Measurements from ENCODE around the gene HCFC1. TPM values are rescaled to one million over a fixed set of nuclear protein-coding genes. Genes with fewer than 3 reads are reported as not detected.

The HCFC1 gene
- total RNA-seq, 1 experiment from 2014 or later: 95.6 TPM

DNA sequence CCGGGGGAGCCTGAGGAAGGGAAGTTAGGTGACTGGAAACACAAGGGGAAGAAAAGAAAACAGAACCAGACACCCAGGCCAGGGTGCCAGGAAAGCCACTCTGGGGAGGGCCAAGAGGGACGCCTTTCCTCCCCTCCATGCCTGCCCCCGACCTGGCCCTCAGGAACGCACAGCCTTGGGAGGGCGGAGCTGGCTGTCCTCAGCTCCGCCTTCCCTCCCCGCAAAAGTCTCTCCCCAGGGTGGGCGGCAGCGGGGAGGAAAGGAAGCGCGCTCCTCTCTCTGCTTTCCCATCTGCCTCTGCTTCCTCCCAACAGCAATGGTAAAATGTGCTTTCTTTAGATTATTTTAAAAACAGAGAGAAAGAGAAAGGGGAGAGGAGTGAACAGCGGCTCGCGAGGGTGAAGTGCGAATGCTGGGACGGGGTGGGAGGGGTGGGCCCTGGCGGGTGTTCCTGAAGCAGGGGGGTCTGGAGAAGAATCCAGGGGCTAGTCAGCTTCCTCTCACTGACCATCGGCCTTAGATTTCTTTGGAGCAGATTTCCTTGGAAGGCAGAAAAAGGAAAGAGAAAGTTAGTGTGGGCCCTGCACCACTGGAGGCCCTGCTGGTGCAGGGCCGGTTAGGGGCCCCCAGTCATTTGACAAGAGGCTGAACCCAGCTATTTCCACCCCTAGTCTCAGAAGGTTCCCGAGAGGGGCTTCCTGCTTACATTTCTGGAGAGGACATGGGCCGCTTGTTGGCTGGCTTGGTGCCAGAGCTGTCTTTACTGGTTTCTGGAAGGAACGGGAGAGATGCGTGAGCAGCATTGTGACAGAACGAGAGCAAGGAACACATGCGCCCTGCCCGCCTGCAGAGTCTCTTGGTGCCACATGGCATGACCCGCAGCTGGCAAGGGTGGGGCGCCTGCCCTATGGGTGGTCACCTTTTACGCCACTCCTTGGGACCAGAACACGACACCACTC lies 22.5 kb downstream of the HCFC1 start:
- BruUV-seq (replicated peaks): no TSS peak
- CTCF ChIA-PET: interaction anchor here (0.8 kb wide), 1 partner anchor 18 kb away, joined by 3 read pairs; no protein-coding TSS in a partner anchor
- Mint-ChIP-seq H3K27me3 (ENCODE audit: insufficient read depth, unreplicated experiment) (no peaks in the 10 kb centered on the region), H3K27ac (ENCODE audit: unreplicated experiment) (no peak overlapping the region), H3K4me3 (ENCODE audit: unreplicated experiment) (no peak overlapping the region), H3K36me3 (ENCODE audit: insufficient read depth, unreplicated experiment) (peaks cover 71% of the 10 kb centered on the region), H3K4me1 (ENCODE audit: low read depth, unreplicated experiment) (no peaks in the 10 kb centered on the region), H3K9me3 (ENCODE audit: unreplicated experiment) (no peaks in the 10 kb centered on the region)
- intact Hi-C loops (cut with micrococcal nuclease; ENCODE audit: unreplicated experiment): no loop called here
- POLR2A ChIA-PET: no interaction called here
- no peak overlapping the region for H3K4me3 ChIP-seq (ENCODE audit: low read depth, low read length)
- no peaks in the 10 kb centered on the region for H3K4me1 ChIP-seq
- TF ChIP-seq CTCF (IDR thresholded peaks at IDR 0.05; ENCODE audit: insufficient read depth in 1 of 2, low read depth in 1 of 2, low read length in 1 of 2, severe bottlenecking in 1 of 2, unreplicated experiment in 1 of 2): no peak
- no peak for DNase-seq
- no peaks in the 10 kb centered on the region; the same call in 1 of the 2 replicates for H3K36me3 ChIP-seq (ENCODE audit: control insufficient read depth, insufficient read depth, low read length)
- H3K9me3 ChIP-seq: no peaks in the 10 kb centered on the region
- H3K27me3 ChIP-seq (replicated peaks; ENCODE audit: control insufficient read depth, insufficient read depth, low read length): no peaks in the 10 kb centered on the region

DNA sequence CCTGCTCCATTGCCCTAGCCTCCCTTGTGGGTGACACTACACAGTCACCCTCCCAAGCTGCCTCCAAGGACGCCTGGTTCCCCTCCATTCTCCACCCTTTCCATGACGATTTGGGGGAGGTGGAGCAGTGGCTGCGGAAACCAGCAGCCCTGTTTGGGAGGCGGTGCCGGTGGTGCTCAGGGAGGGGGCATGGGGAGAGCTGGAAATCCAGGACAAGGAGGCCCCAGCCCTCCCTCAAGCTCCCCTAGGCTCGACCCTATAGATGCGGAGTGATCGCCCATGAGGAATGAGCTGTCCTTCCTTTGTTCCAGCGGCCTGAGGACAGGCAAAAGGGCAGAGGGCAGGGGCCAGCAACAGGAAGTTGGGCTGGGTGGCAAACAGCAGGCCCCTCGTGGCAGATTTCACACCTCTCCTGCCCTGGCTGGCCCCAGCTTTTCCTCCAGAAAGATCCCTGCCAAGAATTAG lies 23.6 kb downstream of the HCFC1 start:
- H3K4me3 Mint-ChIP-seq (ENCODE audit: unreplicated experiment): no peak overlapping the region
- no peak for DNase-seq
- H3K4me1 Mint-ChIP-seq (ENCODE audit: low read depth, unreplicated experiment): no peaks in the 10 kb centered on the region
- Histone ChIP-seq H3K4me1 (no peaks in the 10 kb centered on the region), H3K9me3 (no peaks in the 10 kb centered on the region), H3K4me3 (ENCODE audit: low read depth, low read length) (no peak overlapping the region), H3K36me3 (ENCODE audit: control insufficient read depth, insufficient read depth, low read length) (no peaks in the 10 kb centered on the region; the same call in 1 of the 2 replicates), H3K27me3 (replicated peaks; ENCODE audit: control insufficient read depth, insufficient read depth, low read length) (no peaks in the 10 kb centered on the region)
- H3K27me3 Mint-ChIP-seq (ENCODE audit: insufficient read depth, unreplicated experiment): no peaks in the 10 kb centered on the region
- TSS peak; percentile 56 for BruUV-seq (replicated peaks)
- no peak overlapping the region for H3K27ac Mint-ChIP-seq (ENCODE audit: unreplicated experiment)
- intact Hi-C loops (cut with micrococcal nuclease; ENCODE audit: unreplicated experiment): no loop called here
- peaks cover 60% of the 10 kb centered on the region for H3K36me3 Mint-ChIP-seq (ENCODE audit: insufficient read depth, unreplicated experiment)
- H3K9me3 Mint-ChIP-seq (ENCODE audit: unreplicated experiment): no peaks in the 10 kb centered on the region
- ChIA-PET CTCF (interaction anchor here (2.2 kb wide), 1 partner anchor 22 kb away, joined by 37 read pairs; the partner anchor contains the start of gene ARHGAP4), POLR2A (no interaction called here)
- no peak for TF ChIP-seq CTCF (IDR thresholded peaks at IDR 0.05; ENCODE audit: insufficient read depth in 1 of 2, low read depth in 1 of 2, low read length in 1 of 2, severe bottlenecking in 1 of 2, unreplicated experiment in 1 of 2)

- H3K4me3 ChIP-seq (ENCODE audit: low read depth, low read length): no peak overlapping the region
- H3K9me3 Mint-ChIP-seq (ENCODE audit: unreplicated experiment): no peaks in the 10 kb centered on the region
- no peaks in the 10 kb centered on the region for H3K27me3 ChIP-seq (replicated peaks; ENCODE audit: control insufficient read depth, insufficient read depth, low read length)
- TF ChIP-seq CTCF (IDR thresholded peaks at IDR 0.05; ENCODE audit: insufficient read depth in 1 of 2, low read depth in 1 of 2, low read length in 1 of 2, severe bottlenecking in 1 of 2, unreplicated experiment in 1 of 2): peak; percentile 81 to 88
- no peaks in the 10 kb centered on the region for H3K4me1 ChIP-seq
- H3K36me3 ChIP-seq (ENCODE audit: control insufficient read depth, insufficient read depth, low read length): no peaks in the 10 kb centered on the region; the same call in 1 of the 2 replicates
- intact Hi-C loops (cut with micrococcal nuclease; ENCODE audit: unreplicated experiment): loop anchor here (1.0 kb wide), 3 partner anchors 19 to 183 kb away; partner anchors contain the start of gene PLXNB3
- peaks cover 55% of the 10 kb centered on the region for H3K36me3 Mint-ChIP-seq (ENCODE audit: insufficient read depth, unreplicated experiment)
- no peaks in the 10 kb centered on the region for H3K4me1 Mint-ChIP-seq (ENCODE audit: low read depth, unreplicated experiment)
- no peak overlapping the region for H3K27ac Mint-ChIP-seq (ENCODE audit: unreplicated experiment)
- BruUV-seq (replicated peaks): no TSS peak
- no peak overlapping the region for H3K4me3 Mint-ChIP-seq (ENCODE audit: unreplicated experiment)
- no peaks in the 10 kb centered on the region for H3K27me3 Mint-ChIP-seq (ENCODE audit: insufficient read depth, unreplicated experiment)
- CTCF ChIA-PET: interaction anchor here (0.6 to 2.2 kb wide), 10 partner anchors 9 to 231 kb away, joined by 3 to 37 read pairs (median 4); partner anchors contain the start of genes ARHGAP4, IDH3G, NAA10 and SSR4
- no peaks in the 10 kb centered on the region for H3K9me3 ChIP-seq
- DNase-seq: peak; percentile 83 to 86
- POLR2A ChIA-PET: interaction anchor here (1.0 kb wide), 1 partner anchor 19 kb away, joined by 4 read pairs; no protein-coding TSS in a partner anchor
Measured at GRCh38 chrX:153947009-153947769, 24.4 kb downstream of the HCFC1 start.
